Measurements from ENCODE around the gene NOS3. TPM values are rescaled to one million over a fixed set of nuclear protein-coding genes. Genes with fewer than 3 reads are reported as not detected.

Gene NOS3
- total and polyA plus RNA-seq, 9 of the 15 experiments (the other 6 are each of a cell fraction or from before 2014, with no cell fraction given) = 1.1 to 121 (median 23.6) TPM

GRCh38 chr7:150973571-150974451, 17.0 kb upstream of the NOS3 start:
- Histone ChIP-seq H3K27ac (ENCODE audit: extremely low read depth, low read depth, low read length) (no peak overlapping the region; the same call in 2 of the 3 replicates), H3K4me2 (ENCODE audit: insufficient read depth, low read length) (peak overlapping the region; percentile 45), H3K79me2 (ENCODE audit: control insufficient read depth, insufficient read depth, low read length) (peaks cover 28% of the 10 kb centered on the region), H2AFZ (ENCODE audit: low read depth, low read length) (no peak overlapping the region), H3K9me3 (replicated peaks; ENCODE audit: control insufficient read depth, insufficient read depth, low read depth, low read length) (no peaks in the 10 kb centered on the region), H3K4me3 (peak overlapping the region; percentile 54), H3K9ac (ENCODE audit: insufficient read depth in 1 of 2, low read depth in 2 of 2, low read length in 2 of 2) (peak overlapping the region in 1 of 2 experiments; percentile 77; a peak in 2 of 4 replicates), H3K4me1 (replicated peaks in 1 of 2; ENCODE audit: control insufficient read depth in 2 of 2, insufficient read depth in 2 of 2, low read length in 2 of 2) (peaks cover 52 to 85% of the 10 kb centered on the region in 2 experiments), H3K27me3 (ENCODE audit: control insufficient read depth in 2 of 2, insufficient read depth in 2 of 2, low read length in 2 of 2) (no peaks in the 10 kb centered on the region; a peak in 1 of 5 replicates), H4K20me1 (replicated peaks; ENCODE audit: control insufficient read depth, insufficient read depth, low read length) (no peaks in the 10 kb centered on the region), H3K36me3 (ENCODE audit: control insufficient read depth, insufficient read depth, low read length) (peaks cover 25% of the 10 kb centered on the region; the same call in 2 of the 3 replicates), H3K9me1 (ENCODE audit: control insufficient read depth, insufficient read depth, low read length) (peaks cover 5% of the 10 kb centered on the region)
- intact Hi-C loops (cut with micrococcal nuclease) = no loop called here
- no TSS peak for BruUV-seq (replicated peaks)
- in situ Hi-C loops (cut with MboI) = no loop called here
- DNase-seq (ENCODE audit: extremely low read depth in 1 of 4, low spot score in 3 of 4) = peak in 1 of 4 experiments; percentile 23
- CTCF ChIA-PET (ENCODE audit: low intra/inter-chr PET ratio) = interaction anchor here (0.6 to 1.1 kb wide), 2 partner anchors 17 to 270 kb away, joined by 3 read pairs; partner anchors contain the start of gene NOS3
- 83% methylated on average over 25 of the region's 27 CpGs for WGBS (ENCODE audit: insufficient coverage, low coverage, missing lambda C conversion rate)
- FAIRE-seq = peak; percentile 15
- ATAC-seq = no peak
- POLR2A ChIA-PET = interaction anchor here (1.4 kb wide), 1 partner anchor 21 kb away, joined by 5 read pairs; no protein-coding TSS in a partner anchor
- TF ChIP-seq ZBTB34 (CRISPR knock-in tag; IDR thresholded peaks at IDR 0.05) = no peak
- no peak for TF ChIP-seq CHAMP1 (IDR thresholded peaks at IDR 0.05)
- no peak for TF ChIP-seq RFX7 (CRISPR knock-in tag; IDR thresholded peaks at IDR 0.05)
- 0 out of 2 replicates have a peak, but pooled peaks have one; percentile 28 for TF ChIP-seq ARID4B (CRISPR knock-in tag; IDR thresholded peaks at IDR 0.05)
- no peak for TF ChIP-seq MTF1 (CRISPR knock-in tag; IDR thresholded peaks at IDR 0.05; ENCODE audit: borderline replicate concordance)
- no peak for TF ChIP-seq FIP1L1 (IDR thresholded peaks at IDR 0.05; ENCODE audit: low read depth, low read length, poor library complexity, severe bottlenecking)
- no peak for TF ChIP-seq BMI1 (IDR thresholded peaks at IDR 0.05; ENCODE audit: low read length)
- no peak for TF ChIP-seq ZNF165 (CRISPR knock-in tag; IDR thresholded peaks at IDR 0.05; ENCODE audit: borderline replicate concordance)
- TF ChIP-seq MTA1 (IDR thresholded peaks at IDR 0.05; ENCODE audit: borderline replicate concordance) = no peak
- TF ChIP-seq ZNF76 (CRISPR knock-in tag; IDR thresholded peaks at IDR 0.05; ENCODE audit: borderline replicate concordance) = 0 out of 2 replicates have a peak, but pooled peaks have one; percentile 30
- TF ChIP-seq PURB (CRISPR knock-in tag; IDR thresholded peaks at IDR 0.05; ENCODE audit: low read depth) = no peak
- TF ChIP-seq MEF2D (tag; conservative IDR thresholded peaks at IDR 0.05; ENCODE audit: low read depth) = no peak

Measured in K562 (cell line).